Measurements from ENCODE around the gene RAI1. TPM values are rescaled to one million over a fixed set of nuclear protein-coding genes. Genes with fewer than 3 reads are reported as not detected.

RAI1 gene
- total and polyA plus RNA-seq, 2 of the 8 experiments (the other 6 are each of a cell fraction or from before 2014, with no cell fraction given), result 0.39 to 1.2 TPM

GRCh38 chr17:17691468-17692263, 10.4 kb downstream of the RAI1 start:
- H2AK5ac ChIP-seq (ENCODE audit: low read depth, low read length), result no peak overlapping the region
- ChIA-PET POLR2A (ENCODE audit: partially characterized antibody) (interaction anchor here (2.7 kb wide), 1 partner anchor 8 kb away, joined by 21 read pairs; no protein-coding TSS in a partner anchor), CTCF (ENCODE audit: partially characterized antibody) (interaction anchor here (1.2 to 4.9 kb wide), 8 partner anchors 8 to 210 kb away, joined by 3 to 22 read pairs (median 4); partner anchors contain the start of gene RAI1)
- no peak overlapping the region for H3K14ac ChIP-seq (ENCODE audit: insufficient read length)
- H2BK20ac ChIP-seq (ENCODE audit: low read length), result no peak overlapping the region
- no peak overlapping the region for H3K4me3 ChIP-seq (ENCODE audit: extremely low read depth in 1 of 4, insufficient read depth in 2 of 4, low read depth in 3 of 4, low read length in 4 of 4)
- no peak overlapping the region for H2BK5ac ChIP-seq (ENCODE audit: low read depth, low read length)
- H3K23me2 ChIP-seq (ENCODE audit: low read depth, low read length), result peaks cover 5% of the 10 kb centered on the region; the same call in 1 of the 2 replicates
- H2BK15ac ChIP-seq (ENCODE audit: low read length), result no peak overlapping the region
- no peak overlapping the region for H3K9ac ChIP-seq (replicated peaks in 1 of 4; ENCODE audit: extremely low read depth in 1 of 4, low read depth in 3 of 4, low read length in 3 of 4)
- H2BK120ac ChIP-seq (replicated peaks; ENCODE audit: low read depth, low read length), result no peak overlapping the region
- DNase-seq (ENCODE audit: low read depth in 1 of 2, low spot score in 2 of 2) (no peak), FAIRE-seq (no peak)
- no peaks in the 10 kb centered on the region for H3K79me1 ChIP-seq (ENCODE audit: low read depth, low read length)
- no peak overlapping the region; the same call in 1 of the 2 replicates for H3K18ac ChIP-seq (ENCODE audit: extremely low read depth, low read length)
- H3K9me3 ChIP-seq (ENCODE audit: insufficient read depth in 2 of 2, low read depth in 1 of 2, low read length in 1 of 2), result no peaks in the 10 kb centered on the region
- H4K91ac ChIP-seq (replicated peaks; ENCODE audit: insufficient read length, low read length), result no peak overlapping the region
- no peak overlapping the region for H2AFZ ChIP-seq (ENCODE audit: low read length)
- TF ChIP-seq KDM5A (IDR thresholded peaks at IDR 0.05; ENCODE audit: low read length) (no peak), JUN (IDR thresholded peaks at IDR 0.05; ENCODE audit: low read depth, low read length) (no peak), BCL11A (IDR thresholded peaks at IDR 0.05; ENCODE audit: low read depth in 2 of 2, low read length in 2 of 2) (no peak), RXRA (IDR thresholded peaks at IDR 0.05; ENCODE audit: insufficient read depth, low read depth, low read length) (no peak), SIN3A (conservative IDR thresholded peaks at IDR 0.05 in 1 of 2, IDR thresholded peaks at IDR 0.05 in 1 of 2; ENCODE audit: low read depth in 1 of 2, low read length in 2 of 2) (no peak), TBP (IDR thresholded peaks at IDR 0.05; ENCODE audit: low read depth, low read length) (no peak)
- peaks cover 0 to 2% of the 10 kb centered on the region in 2 experiments for H4K20me1 ChIP-seq (replicated peaks in 1 of 2; ENCODE audit: control insufficient read depth in 1 of 2, insufficient read depth in 2 of 2, low read length in 2 of 2)
- 72% methylated on average over 8 of the region's 8 CpGs; no CpG with 5 or more reads in 1 of the 2 experiments for WGBS, 2 experiments (ENCODE audit: extremely low coverage in 1 of 2, insufficient coverage in 1 of 2, insufficient read length in 1 of 2, insufficient replicate concordance in 2 of 2, low coverage in 1 of 2, low lambda C conversion rate in 2 of 2, missing lambda C conversion rate in 1 of 2)
- H3K4me1 ChIP-seq (replicated peaks in 1 of 4; ENCODE audit: control insufficient read depth in 3 of 4, insufficient read depth in 4 of 4, low read length in 3 of 4), result peaks cover 0 to 25% (median 21%) of the 10 kb centered on the region in 4 experiments; a peak in 6 of 7 replicates
- no peak overlapping the region for H4K5ac ChIP-seq (ENCODE audit: insufficient read length, low read depth, low read length)
- no peaks in the 10 kb centered on the region for H3K36me3 ChIP-seq (ENCODE audit: control insufficient read depth in 2 of 4, insufficient read depth in 4 of 4, low read length in 3 of 4)
- no peak overlapping the region for H2BK12ac ChIP-seq (ENCODE audit: low read depth, low read length)
- no peak overlapping the region for H3K4me2 ChIP-seq (ENCODE audit: insufficient read depth in 1 of 2, low read depth in 2 of 2, low read length in 2 of 2)
- H3K79me2 ChIP-seq (ENCODE audit: control insufficient read depth in 1 of 2, insufficient read depth in 2 of 2, low read length in 2 of 2), result no peaks in the 10 kb centered on the region
- H3K4ac ChIP-seq (replicated peaks; ENCODE audit: insufficient read length, low read depth, low read length), result no peak overlapping the region
- H4K8ac ChIP-seq (ENCODE audit: extremely low read depth, insufficient read depth, low read length), result no peak overlapping the region
- no peak overlapping the region for H3K23ac ChIP-seq (ENCODE audit: insufficient read length)
- no peak overlapping the region for H3K56ac ChIP-seq (replicated peaks; ENCODE audit: insufficient read length, low read depth, low read length)
- H3K27ac ChIP-seq (ENCODE audit: low read depth, low read length), result no peak overlapping the region
- peaks cover 14 to 67% (median 51%) of the 10 kb centered on the region in 4 experiments for H3K27me3 ChIP-seq (replicated peaks in 1 of 4; ENCODE audit: control insufficient read depth in 3 of 4, extremely low read depth in 1 of 4, insufficient read depth in 3 of 4, low read length in 3 of 4)

Measured in H1 (cell line).